Keratinocyte (primary cell): ENCODE data around the gene USP34. TPM values are rescaled to one million over a fixed set of nuclear protein-coding genes. Genes with fewer than 3 reads are reported as not detected.

ENCODE experiments used
- DNase-seq: peaks from one replicate; pipeline ENCODE4 v3.0.0-alpha.2; 2011; ENCODE audit warnings: low read depth, missing footprints, low spot score
- FAIRE-seq: peaks from 2 replicates; lab custom pipeline; 2011; peaks lifted over from hg19 to GRCh38; lab: Jason Lieb, UNC
- H2AFZ ChIP-seq: 2 replicates; pipeline ENCODE4 v1.6.0; 2012; ENCODE audit warnings: low read length, control low read depth, inconsistent platforms; ENCODE audit not compliant: control insufficient read depth
- H3K27ac ChIP-seq: 2 replicates; pipeline ENCODE4 v1.5.1; 2011; ENCODE audit warnings: low read length; ENCODE audit not compliant: control insufficient read depth, insufficient read depth
- H3K27me3 ChIP-seq: 3 replicates; pipeline ENCODE4 v1.6.0; 2011; ENCODE audit warnings: low read length; ENCODE audit not compliant: control insufficient read depth, insufficient read depth; ENCODE audit errors: extremely low read depth
- H3K36me3 ChIP-seq, 2 experiments: 2 replicates in 1 of 2; 3 replicates in 1 of 2; pipeline ENCODE4 v1.5.1; 2011; ENCODE audit warnings: low read length in 2 of 2, mild to moderate bottlenecking in 1 of 2; ENCODE audit not compliant: control insufficient read depth in 2 of 2, insufficient read depth in 2 of 2; ENCODE audit errors: extremely low read depth in 1 of 2
- H3K4me1 ChIP-seq: 3 replicates; pipeline ENCODE4 v1.5.1; 2011; ENCODE audit warnings: low read length; ENCODE audit not compliant: control insufficient read depth, insufficient read depth; ENCODE audit errors: extremely low read depth
- H3K4me2 ChIP-seq: 3 replicates; pipeline ENCODE4 v1.6.0; 2011; ENCODE audit warnings: low read depth, low read length; ENCODE audit not compliant: control insufficient read depth, insufficient read depth; ENCODE audit errors: extremely low read depth
- H3K4me3 ChIP-seq, 3 experiments: fragments of 200-600 bp in 1 of 3; sonication (generic) in 1 of 3; 2 replicates in 2 of 3; 3 replicates in 1 of 3; pipeline ENCODE4 v1.5.1; 2011 to 2016; ENCODE audit warnings: low read length in 3 of 3, mild to moderate bottlenecking in 3 of 3, control low read depth in 2 of 3, inconsistent platforms in 1 of 3, low read depth in 1 of 3, mixed read lengths in 1 of 3, mixed run types in 1 of 3, moderate library complexity in 1 of 3; ENCODE audit not compliant: control insufficient read depth in 2 of 3, insufficient read depth in 2 of 3; ENCODE audit errors: extremely low read depth in 1 of 3
- H3K79me2 ChIP-seq: 2 replicates; pipeline ENCODE4 v1.6.0; 2012; ENCODE audit warnings: low read length; ENCODE audit not compliant: control insufficient read depth, insufficient read depth
- H3K9ac ChIP-seq: 3 replicates; pipeline ENCODE4 v1.6.0; 2011; ENCODE audit warnings: low read length; ENCODE audit not compliant: control insufficient read depth, insufficient read depth; ENCODE audit errors: extremely low read depth
- H3K9me1 ChIP-seq: 3 replicates; pipeline ENCODE4 v1.6.0; 2011; ENCODE audit warnings: low read length; ENCODE audit not compliant: control insufficient read depth, insufficient read depth; ENCODE audit errors: extremely low read depth
- H3K9me3 ChIP-seq: 2 replicates; pipeline ENCODE4 v1.5.1; 2012; ENCODE audit warnings: low read depth, low read length; ENCODE audit not compliant: control insufficient read depth
- H4K20me1 ChIP-seq: 3 replicates; pipeline ENCODE4 v1.6.0; 2011; ENCODE audit warnings: low read length; ENCODE audit not compliant: control insufficient read depth, insufficient read depth; ENCODE audit errors: extremely low read depth
- EZH2 ChIP-seq: IDR thresholded peaks from one replicate; pipeline ENCODE4 v1.6.1; 2012; ENCODE audit warnings: inconsistent platforms, mild to moderate bottlenecking, low read length, moderate library complexity
- dilution Hi-C: fragments of 300-500 bp; cut with MboI; formaldehyde crosslinking; loops from one replicate; pipeline ENCODE4 v1.7.0; 2020; ENCODE audit warnings: low sequenced_read_pairs; ENCODE audit not compliant: extremely low pct_ligation_motif_present
- polyA plus RNA-seq, 5 experiments: library from polyadenylated mRNA; depleted of rRNA in 3 of 5; stranded (reverse) in 3 of 5; stranded (forward) in 1 of 5; unstranded in 1 of 5; fragments of >200 nt; gene quantifications; 1 replicate in 1 of 5; 2 replicates in 3 of 5; 3 replicates in 1 of 5; pipeline versions ENCODE4 v1.2.1 to v1.2.3, GENCODE V29; 2011 to 2012; ENCODE audit warnings: missing spikeins in 2 of 5, low read depth in 1 of 5, low replicate concordance in 1 of 5
- TF ChIP-seq, protein P1 (sequence below), 3 experiments: IDR thresholded peaks in 1 of 3; conservative IDR thresholded peaks in 1 of 3; optimal IDR thresholded peaks in 1 of 3; 2 replicates in 2 of 3; 3 replicates in 1 of 3; pipeline versions ENCODE3 to v1.5.1; 2011; ENCODE audit warnings: low read length in 3 of 3, mild to moderate bottlenecking in 3 of 3, moderate library complexity in 2 of 3, control low read depth in 1 of 3, inconsistent platforms in 1 of 3; ENCODE audit not compliant: insufficient read depth in 2 of 3; ENCODE audit errors: extremely low read depth in 1 of 3

Gene USP34
- polyA plus RNA-seq, 1 donor (not counting 4 experiments of a cell fraction or from before 2014, with no cell fraction given), result 54.7 TPM

DNA sequence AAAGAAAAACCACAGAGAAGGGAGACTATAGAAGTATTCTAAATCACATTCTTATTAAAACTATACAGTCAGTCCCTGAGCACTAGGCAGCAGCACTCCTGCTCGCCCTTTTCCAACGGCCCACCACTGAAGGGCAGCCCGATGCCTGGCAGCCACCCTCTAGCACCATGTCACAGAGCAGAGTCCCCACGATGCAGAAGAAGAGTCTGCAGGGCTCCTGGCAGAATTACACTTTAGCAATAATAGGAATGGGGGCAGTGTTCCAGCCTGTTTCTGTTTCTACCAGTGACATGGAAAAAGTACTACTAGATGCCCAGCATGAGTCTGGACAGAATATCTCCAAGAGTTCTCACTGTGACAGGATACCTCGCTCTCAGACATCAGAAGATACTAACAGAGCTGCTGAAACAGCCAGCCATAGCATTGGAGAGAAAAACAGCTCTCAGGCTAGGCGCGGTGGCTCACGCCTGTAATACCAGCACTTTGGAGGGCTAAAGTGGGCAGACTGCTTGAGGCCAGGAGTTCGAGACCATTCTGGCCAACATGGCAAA lies 221.3 kb downstream of the USP34 start:
- Histone ChIP-seq H3K9ac (no peak overlapping the region), H4K20me1 (no peaks in the 10 kb centered on the region), H3K4me3 (no peak overlapping the region), H3K4me1 (peaks cover 3% of the 10 kb centered on the region), H2AFZ (no peak overlapping the region), H3K36me3 (peaks cover 0 to 2% of the 10 kb centered on the region in 2 experiments), H3K79me2 (no peaks in the 10 kb centered on the region), H3K27ac (no peak overlapping the region), H3K27me3 (no peaks in the 10 kb centered on the region), H3K9me1 (no peaks in the 10 kb centered on the region), H3K9me3 (no peaks in the 10 kb centered on the region), H3K4me2 (no peak overlapping the region)
- DNase-seq, result no peak
- dilution Hi-C loops, result no loop called here
- TF ChIP-seq EZH2, result no peak
- TF ChIP-seq, protein P1, sequence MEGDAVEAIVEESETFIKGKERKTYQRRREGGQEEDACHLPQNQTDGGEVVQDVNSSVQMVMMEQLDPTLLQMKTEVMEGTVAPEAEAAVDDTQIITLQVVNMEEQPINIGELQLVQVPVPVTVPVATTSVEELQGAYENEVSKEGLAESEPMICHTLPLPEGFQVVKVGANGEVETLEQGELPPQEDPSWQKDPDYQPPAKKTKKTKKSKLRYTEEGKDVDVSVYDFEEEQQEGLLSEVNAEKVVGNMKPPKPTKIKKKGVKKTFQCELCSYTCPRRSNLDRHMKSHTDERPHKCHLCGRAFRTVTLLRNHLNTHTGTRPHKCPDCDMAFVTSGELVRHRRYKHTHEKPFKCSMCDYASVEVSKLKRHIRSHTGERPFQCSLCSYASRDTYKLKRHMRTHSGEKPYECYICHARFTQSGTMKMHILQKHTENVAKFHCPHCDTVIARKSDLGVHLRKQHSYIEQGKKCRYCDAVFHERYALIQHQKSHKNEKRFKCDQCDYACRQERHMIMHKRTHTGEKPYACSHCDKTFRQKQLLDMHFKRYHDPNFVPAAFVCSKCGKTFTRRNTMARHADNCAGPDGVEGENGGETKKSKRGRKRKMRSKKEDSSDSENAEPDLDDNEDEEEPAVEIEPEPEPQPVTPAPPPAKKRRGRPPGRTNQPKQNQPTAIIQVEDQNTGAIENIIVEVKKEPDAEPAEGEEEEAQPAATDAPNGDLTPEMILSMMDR (optimal IDR thresholded peaks at IDR 0.05 in 1 of 3, IDR thresholded peaks at IDR 0.05 in 1 of 3, conservative IDR thresholded peaks at IDR 0.05 in 1 of 3; ENCODE audit: extremely low read depth in 1 of 3, insufficient read depth in 2 of 3, low read length in 3 of 3), result no peak
- no peak for FAIRE-seq

GRCh38 chr2:61247204-61247812 lies 223.6 kb downstream of the USP34 start:
- Histone ChIP-seq H3K4me2 (no peak overlapping the region), H3K79me2 (no peaks in the 10 kb centered on the region), H3K9me1 (no peaks in the 10 kb centered on the region), H2AFZ (no peak overlapping the region), H3K9me3 (no peaks in the 10 kb centered on the region), H3K27ac (no peak overlapping the region), H3K4me1 (no peaks in the 10 kb centered on the region), H3K4me3 (no peak overlapping the region), H3K27me3 (no peaks in the 10 kb centered on the region), H3K36me3 (peaks cover 0 to 4% of the 10 kb centered on the region in 2 experiments), H4K20me1 (no peaks in the 10 kb centered on the region), H3K9ac (no peak overlapping the region)
- FAIRE-seq, result no peak
- dilution Hi-C loops, result no loop called here
- DNase-seq, result no peak
- TF ChIP-seq, protein P1 (optimal IDR thresholded peaks at IDR 0.05 in 1 of 3, IDR thresholded peaks at IDR 0.05 in 1 of 3, conservative IDR thresholded peaks at IDR 0.05 in 1 of 3; ENCODE audit: extremely low read depth in 1 of 3, insufficient read depth in 2 of 3, low read length in 3 of 3), result no peak
- no peak for TF ChIP-seq EZH2
